ENCODE data around the gene LRRC43. TPM values are rescaled to one million over a fixed set of nuclear protein-coding genes. Genes with fewer than 3 reads are reported as not detected.

The LRRC43 gene
- total and polyA plus RNA-seq, 12 donors, result 0.17 to 4.5 (median 1.1) TPM

GRCh38 chr12:122187466-122187865 is 4.5 kb downstream of the LRRC43 start:
- Histone ChIP-seq H3K4me1 (replicated peaks in 1 of 2) (no peaks in the 10 kb centered on the region), H3K4me3 (no peak overlapping the region), H3K36me3 (replicated peaks in 1 of 2) (no peaks in the 10 kb centered on the region), H3K27me3 (no peaks in the 10 kb centered on the region), H3K27ac (no peak overlapping the region), H3K9me3 (replicated peaks in 1 of 3) (no peaks in the 10 kb centered on the region)
- TF ChIP-seq POLR2A (IDR thresholded peaks at IDR 0.05), result no peak
- TF ChIP-seq, protein P1, sequence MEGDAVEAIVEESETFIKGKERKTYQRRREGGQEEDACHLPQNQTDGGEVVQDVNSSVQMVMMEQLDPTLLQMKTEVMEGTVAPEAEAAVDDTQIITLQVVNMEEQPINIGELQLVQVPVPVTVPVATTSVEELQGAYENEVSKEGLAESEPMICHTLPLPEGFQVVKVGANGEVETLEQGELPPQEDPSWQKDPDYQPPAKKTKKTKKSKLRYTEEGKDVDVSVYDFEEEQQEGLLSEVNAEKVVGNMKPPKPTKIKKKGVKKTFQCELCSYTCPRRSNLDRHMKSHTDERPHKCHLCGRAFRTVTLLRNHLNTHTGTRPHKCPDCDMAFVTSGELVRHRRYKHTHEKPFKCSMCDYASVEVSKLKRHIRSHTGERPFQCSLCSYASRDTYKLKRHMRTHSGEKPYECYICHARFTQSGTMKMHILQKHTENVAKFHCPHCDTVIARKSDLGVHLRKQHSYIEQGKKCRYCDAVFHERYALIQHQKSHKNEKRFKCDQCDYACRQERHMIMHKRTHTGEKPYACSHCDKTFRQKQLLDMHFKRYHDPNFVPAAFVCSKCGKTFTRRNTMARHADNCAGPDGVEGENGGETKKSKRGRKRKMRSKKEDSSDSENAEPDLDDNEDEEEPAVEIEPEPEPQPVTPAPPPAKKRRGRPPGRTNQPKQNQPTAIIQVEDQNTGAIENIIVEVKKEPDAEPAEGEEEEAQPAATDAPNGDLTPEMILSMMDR (IDR thresholded peaks at IDR 0.05), result no peak
- 82 to 88% (median 84%) methylated on average over 8 to 12 of the region's 12 CpGs for WGBS, 4 donors
- intact Hi-C loops (cut with DNase I), result loop anchor here in 1 of 2 donors (10.0 kb wide), 1 partner anchor 133 kb away; no protein-coding TSS in a partner anchor
- DNase-seq, result no peak

DNA sequence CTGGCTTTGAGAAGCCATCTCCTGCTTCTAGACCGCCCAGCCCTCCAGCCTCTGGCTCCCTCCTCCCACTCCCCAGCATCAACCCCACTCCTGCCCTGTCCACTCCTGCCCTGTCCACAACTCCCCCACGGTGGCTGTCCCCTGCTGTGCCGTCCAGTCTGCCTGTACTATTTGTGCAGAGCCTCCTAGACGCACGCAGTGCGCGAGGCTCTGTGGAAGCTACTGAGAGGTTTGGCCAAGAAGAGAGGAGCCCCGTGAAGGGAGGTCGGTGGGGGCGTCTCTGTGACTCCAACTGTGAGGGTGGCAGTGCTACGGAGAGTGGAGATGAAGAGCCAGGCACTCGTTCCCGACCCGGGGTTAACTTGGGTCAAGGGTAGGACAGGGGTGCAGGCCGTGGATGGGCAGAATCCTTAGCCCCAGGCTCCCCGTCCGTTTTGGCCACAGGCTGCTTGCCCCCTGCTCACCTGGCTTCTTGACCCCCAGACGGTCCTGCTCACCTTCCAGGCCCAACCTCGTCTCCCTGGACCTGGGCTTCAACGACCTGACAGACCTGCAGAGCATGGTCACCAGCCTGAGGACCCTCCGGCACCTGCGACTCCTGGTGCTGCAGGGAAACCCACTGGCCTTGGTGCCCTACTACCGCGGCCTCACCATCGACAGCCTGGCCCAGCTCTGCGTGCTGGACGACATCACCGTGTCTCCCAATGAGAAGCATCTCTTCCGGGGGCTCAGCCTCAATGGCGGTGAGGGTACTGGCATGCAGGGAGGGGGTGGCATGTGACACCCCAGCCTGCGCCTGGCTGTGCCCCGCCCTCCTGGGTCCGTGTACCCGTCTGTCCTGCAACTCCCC is 6.9 kb downstream of the LRRC43 start:
- H3K4me3 ChIP-seq, result no peak overlapping the region

DNA sequence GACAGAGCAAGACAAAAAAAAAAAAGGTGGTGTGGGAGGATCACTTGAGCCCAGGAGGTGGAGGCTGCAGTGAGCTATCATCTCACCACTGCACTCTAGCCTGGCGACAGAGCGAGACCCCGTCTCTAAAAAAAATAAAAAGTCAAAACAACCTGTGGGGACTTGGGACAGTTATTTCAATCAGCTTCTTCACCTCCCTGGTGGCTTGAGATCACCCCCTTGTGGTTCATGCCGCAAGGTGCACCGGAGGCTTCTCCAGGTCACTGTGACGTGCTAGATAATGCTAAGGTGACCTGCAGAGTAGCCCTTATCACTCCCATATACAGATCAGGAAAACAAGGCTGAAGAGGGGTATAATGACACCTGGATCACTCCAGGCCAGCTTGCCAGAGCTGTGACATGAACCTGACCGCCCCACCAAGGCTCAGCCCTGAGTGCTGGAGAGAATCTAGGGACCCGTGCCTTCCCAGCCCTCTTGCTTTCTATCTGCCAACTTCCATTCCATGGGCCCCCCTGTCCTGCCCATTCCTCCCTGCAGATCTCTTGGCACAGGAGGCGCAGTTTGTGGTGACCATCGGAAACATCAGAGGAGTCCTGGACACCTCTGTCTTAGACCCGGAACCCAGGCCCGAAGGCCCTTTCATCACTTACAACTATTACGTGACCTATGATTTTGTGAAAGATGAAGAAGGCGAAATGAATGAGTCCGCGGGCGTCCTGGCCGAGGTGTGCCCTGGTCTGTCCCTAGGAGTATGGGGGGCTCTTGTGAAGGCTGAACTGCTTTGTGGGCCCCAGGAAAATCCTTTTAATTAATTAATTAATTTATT is 8.1 kb downstream of the LRRC43 start:
- no peak for TF ChIP-seq POLR2A (IDR thresholded peaks at IDR 0.05)
- TF ChIP-seq, protein P1 (IDR thresholded peaks at IDR 0.05), result peak; percentile 56 to 80 (median 74)
- no peaks in the 10 kb centered on the region for H3K9me3 ChIP-seq (replicated peaks in 1 of 3)
- H3K36me3 ChIP-seq (replicated peaks in 1 of 2), result no peaks in the 10 kb centered on the region
- intact Hi-C loops (cut with DNase I), result no loop called here
- no peaks in the 10 kb centered on the region for H3K27me3 ChIP-seq
- DNase-seq, result peak; percentile 55 to 87 (median 67)
- 61 to 64% (median 62%) methylated on average over 16 to 18 of the region's 18 CpGs for WGBS, 4 donors
- H3K4me1 ChIP-seq (replicated peaks in 1 of 2), result no peaks in the 10 kb centered on the region
- no peak overlapping the region for H3K4me3 ChIP-seq
- no peak overlapping the region for H3K27ac ChIP-seq

More for the DNA sequence above, 6.9 kb downstream of the LRRC43 start:
- TF ChIP-seq, protein P1 (IDR thresholded peaks at IDR 0.05), result no peak
- TF ChIP-seq POLR2A (IDR thresholded peaks at IDR 0.05), result no peak
- Histone ChIP-seq H3K4me1 (replicated peaks in 1 of 2) (no peaks in the 10 kb centered on the region), H3K27ac (no peak overlapping the region), H3K9me3 (replicated peaks in 1 of 3) (no peaks in the 10 kb centered on the region), H3K27me3 (no peaks in the 10 kb centered on the region), H3K36me3 (replicated peaks in 1 of 2) (no peaks in the 10 kb centered on the region)
- WGBS, 4 donors, result 79 to 87% (median 82%) methylated on average over 22 to 34 of the region's 34 CpGs
- DNase-seq, result no peak
- intact Hi-C loops (cut with DNase I), result loop anchor here in 1 of 2 donors (10.0 kb wide), 1 partner anchor 135 kb away; no protein-coding TSS in a partner anchor

DNA sequence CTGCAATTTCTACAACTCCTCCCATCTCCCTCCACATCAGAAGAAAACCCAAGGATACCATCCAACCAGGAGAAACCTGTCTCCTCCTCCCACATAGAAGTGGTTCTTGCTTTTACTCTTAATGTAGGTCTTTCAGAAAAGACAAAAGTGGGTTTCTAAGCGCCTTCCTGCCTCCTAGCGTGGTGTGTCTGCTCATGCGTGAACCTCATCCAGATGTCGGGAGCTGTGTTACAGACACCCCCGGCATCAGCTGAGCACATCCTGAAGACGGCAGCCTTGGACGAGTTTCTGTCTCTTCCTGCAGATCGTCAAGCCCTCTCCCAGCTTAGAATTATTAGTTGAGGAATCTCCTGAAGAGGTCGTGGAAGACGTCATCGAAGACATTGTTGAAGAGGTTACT is 9.5 kb downstream of the LRRC43 start:
- no peak for DNase-seq

More for the DNA sequence above, 9.5 kb downstream of the LRRC43 start:
- Histone ChIP-seq H3K4me1 (replicated peaks in 1 of 2) (no peaks in the 10 kb centered on the region), H3K4me3 (no peak overlapping the region), H3K27me3 (no peaks in the 10 kb centered on the region), H3K9me3 (replicated peaks in 1 of 3) (no peaks in the 10 kb centered on the region), H3K27ac (no peak overlapping the region), H3K36me3 (replicated peaks in 1 of 2) (no peaks in the 10 kb centered on the region)
- intact Hi-C loops (cut with DNase I), result loop anchor here in 1 of 2 donors (2.0 kb wide), 1 partner anchor 62 kb away; no protein-coding TSS in a partner anchor
- 69 to 84% (median 75%) methylated on average over 8 to 11 of the region's 11 CpGs for WGBS, 4 donors
- TF ChIP-seq POLR2A (IDR thresholded peaks at IDR 0.05), result no peak
- TF ChIP-seq, protein P1 (IDR thresholded peaks at IDR 0.05), result no peak
